CD1c-positive myeloid dendritic cell (primary cell): Measurements from ENCODE around the gene CERS6.
"Not testable (repeated sequence)": the region's sequence is repeated elsewhere in the genome, so short reads cannot be mapped to it uniquely, and the experiment has no call there.

Source experiments
- DNase-seq: peaks from one replicate; pipeline ENCODE4 v3.0.0-alpha.2; 2016; ENCODE audit errors: extremely low spot score

The CERS6 gene

DNA sequence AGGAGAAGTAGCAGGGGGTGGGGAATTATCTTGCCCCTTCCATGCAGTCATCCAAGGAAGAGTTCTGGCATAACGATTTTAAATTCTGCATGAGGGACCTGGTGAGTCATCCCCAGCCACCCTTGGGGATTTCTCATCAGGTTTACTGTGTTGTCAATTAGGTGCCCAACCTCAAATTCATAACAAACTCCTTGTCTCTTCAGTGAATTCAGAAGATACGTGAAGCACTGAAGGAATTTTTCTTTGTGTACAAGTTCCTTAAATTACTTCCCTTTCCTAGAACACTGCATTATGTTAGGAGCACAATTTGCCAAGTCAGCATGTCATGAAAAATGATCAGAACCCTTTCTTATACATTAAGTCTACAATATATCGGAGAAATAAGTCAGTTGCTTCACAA is 275.5 kb downstream of the CERS6 start:
- DNase-seq = peak; percentile 48

DNA sequence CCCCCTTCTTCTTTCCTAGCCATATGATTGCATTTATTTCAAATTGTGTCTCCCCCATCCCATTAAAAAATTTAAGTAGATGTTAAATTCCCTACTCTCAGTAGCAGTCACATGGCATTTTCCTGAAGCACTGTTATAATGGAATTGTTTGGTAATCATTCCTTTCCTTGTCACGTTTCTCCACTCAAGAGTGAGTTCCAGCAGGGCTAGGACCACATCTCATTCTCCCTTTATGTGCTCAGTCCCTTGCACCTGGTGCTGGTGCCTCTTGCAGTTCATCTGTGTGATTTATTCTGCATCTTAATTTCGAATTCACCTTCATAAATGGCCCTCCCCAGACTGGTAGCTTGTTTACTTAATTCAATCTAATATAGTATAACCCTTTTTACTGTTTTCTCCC is 276.0 kb downstream of the CERS6 start:
- no peak for DNase-seq

DNA sequence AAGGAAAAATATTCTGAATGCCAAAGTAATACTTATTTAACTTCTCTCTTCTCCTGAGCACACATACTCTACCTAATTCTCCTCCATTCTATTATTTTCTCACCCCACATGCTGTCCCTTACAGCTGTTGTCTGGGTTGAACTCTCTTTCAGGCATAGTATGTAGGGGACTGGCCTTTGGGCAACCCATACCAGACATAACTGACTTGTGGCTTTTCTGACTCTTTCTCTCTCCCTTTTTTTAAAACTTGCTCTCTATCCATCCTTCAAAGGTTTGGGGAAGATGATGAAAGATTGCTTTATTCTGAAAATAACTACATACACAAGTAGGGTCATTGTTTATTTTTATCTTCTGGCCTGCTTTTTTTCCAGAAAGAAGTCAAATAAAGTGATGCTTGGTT is 276.4 kb downstream of the CERS6 start:
- DNase-seq = no peak

DNA sequence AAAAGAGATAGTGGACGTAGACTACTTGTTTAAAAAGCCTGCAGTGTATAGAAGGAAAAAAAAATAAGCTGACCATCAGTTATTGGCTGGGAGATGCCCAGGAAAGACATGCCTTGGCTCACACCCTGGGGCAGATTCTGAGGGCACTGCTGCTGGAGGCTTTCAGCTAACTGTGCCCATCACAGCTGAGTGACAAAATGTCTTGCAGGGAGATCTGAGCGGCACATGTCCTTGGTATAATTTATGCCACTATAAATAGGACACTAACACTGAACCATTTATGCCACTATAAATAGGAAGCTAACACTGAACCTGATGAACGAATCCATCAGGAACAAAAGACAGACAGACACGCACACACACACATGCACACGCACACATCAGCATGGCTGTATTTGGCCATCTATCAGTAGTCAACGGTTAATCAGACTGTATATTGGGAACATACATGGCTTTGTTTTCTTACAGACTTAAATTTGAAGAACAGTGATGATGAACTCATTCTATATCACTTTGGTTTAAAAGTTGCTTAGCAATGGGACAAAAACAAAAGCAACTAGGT is 278.2 kb downstream of the CERS6 start:
- DNase-seq = no peak

DNA sequence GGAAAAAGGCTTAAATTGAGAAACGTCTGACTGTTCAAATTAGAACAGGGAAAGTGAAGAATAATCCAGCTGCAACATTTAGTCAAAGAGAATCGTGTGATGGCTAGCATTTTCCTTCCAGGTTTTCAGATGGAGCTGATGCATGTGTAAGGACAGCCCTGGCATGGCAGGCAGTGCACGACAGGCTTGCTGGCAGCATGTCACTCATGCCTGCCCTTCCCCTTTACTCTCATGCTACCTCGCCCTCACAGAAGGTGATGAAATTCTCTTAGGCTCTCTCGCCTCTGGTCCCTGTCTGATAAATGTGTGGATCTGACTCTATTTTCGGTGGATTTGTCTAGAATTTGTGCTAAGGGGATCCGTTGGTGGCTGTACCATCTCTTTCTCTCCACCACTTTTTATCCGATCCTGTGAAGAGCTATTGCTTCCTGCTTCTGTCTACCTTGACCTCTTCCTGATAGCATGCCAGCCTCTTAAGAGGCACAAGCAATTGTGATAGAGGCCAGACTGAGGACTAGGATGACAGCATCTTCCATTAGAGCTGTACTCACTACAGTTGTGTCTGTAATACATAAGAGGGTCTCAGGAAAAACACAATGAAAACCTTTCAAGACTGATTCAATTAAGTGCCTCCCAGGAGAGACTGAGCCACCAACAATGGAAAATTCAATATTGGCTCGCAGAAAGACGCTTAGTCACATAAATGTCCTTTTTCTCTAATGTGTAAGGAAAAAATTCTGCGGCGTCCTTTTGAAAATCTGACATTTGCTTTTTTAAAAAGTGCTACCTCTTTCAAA is 280.8 kb downstream of the CERS6 start:
- DNase-seq = no peak

DNA sequence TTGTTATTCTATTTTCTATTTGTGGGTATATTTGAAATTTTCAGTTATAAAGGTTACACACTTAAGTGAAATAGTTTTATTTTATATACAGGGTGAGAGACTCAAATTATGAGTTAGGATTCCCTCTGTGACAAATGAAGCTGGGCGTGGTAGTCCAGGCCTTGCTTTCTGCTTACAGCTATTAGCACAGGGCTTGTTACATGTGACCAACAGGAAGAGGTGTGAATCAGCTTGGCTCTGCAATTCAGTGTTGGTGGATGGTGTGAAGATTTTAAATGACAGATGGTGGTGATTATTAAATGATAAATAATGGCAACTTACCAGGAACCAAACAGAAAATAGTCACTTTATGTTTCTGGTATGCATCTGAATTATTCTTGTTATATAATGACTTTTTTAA is 282.0 kb downstream of the CERS6 start:
- DNase-seq = no peak

DNA sequence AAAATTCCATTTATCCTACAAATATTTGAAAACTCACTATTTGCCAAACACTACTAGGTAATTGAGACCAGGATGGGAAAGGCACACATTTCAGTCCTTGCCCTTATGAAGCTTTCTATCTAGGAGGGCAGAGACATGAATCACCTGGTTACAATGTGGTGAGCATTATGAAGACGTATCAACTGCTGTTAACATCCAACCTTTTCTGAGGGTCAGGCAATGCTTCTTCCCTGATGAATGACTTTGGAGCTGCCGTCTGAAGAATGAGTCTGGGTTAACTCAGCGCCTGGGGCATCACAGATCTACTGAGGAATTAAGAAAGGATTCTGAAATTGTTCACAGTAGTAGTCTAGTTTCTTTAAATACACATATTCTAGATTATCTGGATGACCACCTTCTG is 284.3 kb downstream of the CERS6 start:
- DNase-seq = no peak

DNA sequence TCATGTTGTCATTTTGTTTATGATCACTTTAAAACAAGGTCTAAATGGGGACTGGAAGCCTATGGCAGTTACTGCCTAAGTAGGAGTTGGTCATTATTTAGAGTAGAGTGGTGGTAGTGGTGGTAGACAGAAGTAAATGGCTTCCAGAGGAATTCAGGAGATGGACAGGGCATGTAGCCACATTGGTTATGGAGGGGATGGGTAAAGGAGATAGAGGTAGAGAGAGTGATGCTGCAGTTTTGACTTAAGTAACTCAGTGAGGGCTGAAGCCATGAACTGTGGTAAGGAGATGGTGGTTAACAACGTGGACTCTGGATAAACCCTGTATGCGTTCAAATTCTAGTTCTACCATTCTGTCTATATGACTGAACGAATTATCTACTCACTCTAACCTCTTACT is 284.7 kb downstream of the CERS6 start:
- no peak for DNase-seq

DNA sequence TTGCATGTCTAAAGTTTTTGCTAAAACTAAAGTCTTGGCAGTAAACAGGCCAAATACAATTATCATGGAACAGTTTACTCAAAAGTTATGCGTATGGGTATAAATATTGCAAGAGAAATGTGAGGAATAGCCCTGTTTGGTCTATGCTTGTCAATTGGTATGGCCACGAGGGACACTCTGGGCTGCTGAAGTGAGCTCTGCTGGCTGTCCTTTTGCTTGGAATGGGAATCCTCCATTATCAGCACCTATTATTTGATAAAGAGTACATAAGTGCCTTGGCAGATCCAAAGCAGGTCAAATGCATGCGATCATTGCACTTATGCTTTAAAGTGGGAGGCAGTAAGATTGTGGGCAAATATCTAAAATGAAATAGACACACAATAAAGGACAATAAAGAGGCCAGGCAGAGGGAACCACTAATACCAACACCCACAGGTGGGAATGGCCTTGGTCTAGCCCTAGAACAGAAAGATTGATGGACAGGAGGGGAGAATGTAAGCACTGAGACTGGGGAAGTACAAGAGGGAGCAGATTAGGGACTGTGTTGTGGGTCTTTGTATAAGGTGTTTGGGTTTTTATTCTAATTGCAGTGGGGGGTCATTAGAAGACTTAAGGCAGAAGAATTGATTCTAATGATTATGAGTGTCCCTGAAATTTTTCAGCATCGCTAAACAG is 286.3 kb downstream of the CERS6 start:
- DNase-seq = no peak

DNA sequence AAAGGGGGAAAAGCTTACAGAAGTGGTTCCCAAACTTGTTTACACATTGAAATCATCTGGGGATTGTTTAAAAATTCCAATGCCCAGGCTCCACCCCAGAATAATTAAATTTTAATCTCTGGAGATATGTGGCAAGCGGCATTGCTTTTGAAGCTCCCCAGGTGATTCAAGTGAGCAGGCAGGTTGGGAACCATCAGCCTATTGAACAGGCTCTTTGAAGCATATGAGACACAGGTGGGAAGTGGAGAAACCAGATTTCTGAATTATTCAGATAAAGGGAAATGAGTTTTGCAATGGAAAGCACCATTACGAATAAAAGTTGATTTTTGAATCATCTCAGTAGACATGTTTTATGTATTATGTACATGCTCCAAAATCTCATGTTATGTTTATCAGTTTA is 288.8 kb downstream of the CERS6 start:
- no peak for DNase-seq

DNA sequence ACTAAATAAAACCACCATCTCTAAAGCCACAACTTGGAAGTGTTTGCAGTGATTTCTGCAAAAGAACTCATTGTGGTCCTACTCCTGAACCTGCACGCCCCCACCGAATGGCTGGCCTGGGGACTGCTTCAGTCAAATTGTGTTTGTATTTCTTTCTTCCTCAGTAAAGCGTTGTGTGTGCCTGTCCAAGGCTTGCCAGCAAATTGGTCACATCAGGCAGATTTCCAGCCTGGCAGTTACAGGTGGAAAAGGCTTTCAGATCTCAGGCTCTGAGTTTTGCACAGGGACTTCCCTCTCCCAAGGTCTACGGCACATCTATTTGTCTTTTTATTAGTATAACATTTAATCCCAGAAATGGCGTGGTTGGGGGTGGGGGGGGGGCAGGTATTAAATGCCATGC is 292.4 kb downstream of the CERS6 start:
- no peak for DNase-seq

DNA sequence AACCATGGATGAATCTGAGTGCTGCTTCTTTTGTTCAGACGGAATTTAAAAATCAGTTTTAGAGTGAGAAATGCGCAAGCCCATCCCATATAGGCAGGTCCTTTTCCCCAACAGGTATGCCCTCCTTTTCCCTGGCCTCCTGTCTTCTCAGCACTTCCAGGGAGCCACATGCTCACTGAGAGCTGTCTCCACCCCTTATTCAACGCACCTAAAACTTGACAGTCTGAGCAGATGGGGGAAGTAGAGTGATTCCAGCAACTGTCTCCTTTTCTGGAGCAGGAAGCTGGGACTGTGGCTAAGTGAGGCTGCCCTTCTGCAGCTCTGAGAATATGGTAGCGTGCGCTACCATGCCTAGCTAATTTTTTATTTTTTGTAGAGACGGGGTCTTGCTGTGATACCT is 293.2 kb downstream of the CERS6 start:
- DNase-seq = no peak

DNA sequence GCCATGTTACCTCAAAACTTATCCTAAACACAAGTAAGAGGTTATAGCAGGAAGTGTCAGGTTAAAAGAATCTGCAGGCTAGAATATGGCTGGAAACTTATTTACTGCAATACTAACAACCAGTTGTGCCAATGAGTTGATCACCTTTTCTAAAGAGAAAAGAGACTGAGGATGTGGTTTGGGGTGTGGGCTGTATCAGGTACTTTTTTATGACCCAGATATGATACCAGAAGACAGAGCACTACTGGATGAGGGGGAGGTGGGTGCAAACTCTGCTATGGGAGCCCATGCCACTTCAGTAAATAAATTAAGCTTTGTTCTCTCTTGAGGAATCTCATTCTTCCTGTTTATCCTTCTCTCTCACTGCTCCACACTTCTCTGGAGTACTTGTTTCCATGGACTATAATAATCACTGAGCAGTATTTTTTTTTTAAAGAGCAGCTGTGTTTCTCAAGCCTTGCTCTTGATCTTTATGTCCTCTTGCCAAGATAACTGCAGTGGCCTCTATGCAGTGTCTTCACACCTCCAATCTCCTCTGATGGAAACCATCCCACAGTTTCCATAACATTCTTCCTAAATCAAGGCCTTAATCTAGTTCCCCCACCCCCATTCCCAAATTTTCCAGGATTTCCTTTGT is 295.1 kb downstream of the CERS6 start:
- DNase-seq = peak; percentile 2

DNA sequence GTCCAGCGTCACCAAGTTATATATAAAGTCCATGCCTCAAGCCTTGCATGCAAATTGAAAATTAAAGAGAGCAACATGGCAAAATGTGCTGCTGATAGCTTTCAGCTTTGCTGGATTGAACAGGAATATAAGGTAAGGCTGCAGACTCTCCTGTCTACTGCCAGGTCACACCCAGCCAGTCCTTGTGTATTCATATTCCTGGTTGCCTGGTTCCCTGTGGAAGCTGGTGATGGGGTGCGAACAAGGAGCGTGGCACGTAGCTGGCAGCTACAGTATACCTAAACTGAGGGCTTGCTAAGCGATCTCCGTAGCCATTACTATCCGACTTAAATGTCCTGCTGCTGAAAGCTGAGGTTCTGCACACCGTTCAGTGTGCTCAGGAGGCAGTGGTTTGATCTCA is 296.3 kb downstream of the CERS6 start:
- DNase-seq = no peak

DNA sequence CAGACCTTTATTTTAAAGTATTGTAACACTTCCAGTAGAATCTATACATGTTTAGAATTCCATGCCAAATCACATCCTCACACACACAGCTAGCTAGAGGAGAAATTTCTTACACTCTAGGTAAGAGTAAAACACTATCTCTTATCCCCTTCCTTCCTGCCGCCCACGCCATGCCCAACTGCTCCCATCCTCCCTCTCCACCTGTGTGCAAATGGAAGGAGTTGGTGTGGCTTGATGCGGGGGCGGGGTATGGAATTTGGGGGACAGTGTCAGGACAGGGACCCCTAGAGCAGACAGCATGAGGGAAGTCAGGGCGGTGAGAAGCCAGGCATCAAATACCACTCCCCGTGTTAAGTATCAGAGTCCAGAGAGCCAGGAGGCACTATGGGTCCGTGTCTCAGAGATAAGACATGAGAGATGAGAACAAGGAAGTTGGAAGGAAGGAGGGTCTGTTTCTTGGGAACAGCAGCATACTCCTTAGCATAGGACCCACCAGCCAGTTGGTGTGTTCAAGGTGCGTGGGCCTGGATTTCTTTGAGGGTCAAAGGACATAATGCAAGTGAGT is 297.8 kb downstream of the CERS6 start:
- no peak for DNase-seq

DNA sequence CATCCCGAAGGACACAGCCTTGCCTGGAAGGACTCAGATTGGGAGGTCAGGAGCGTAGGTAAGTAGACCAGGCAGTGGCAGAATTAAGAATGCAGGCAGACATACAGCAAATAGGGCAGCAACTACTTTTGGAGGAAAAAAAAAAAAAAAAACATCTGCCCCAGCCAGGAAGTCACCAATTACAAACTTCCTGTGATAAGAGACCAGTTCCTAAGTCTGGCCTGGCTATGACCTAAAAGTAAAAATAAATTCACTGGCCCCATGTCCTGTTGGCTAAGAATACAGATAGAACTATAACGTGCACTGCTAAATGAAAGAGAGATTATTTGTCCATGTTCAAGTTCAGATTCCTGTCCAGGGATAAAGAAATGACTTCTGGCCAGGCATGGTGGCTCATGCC is 301.2 kb downstream of the CERS6 start:
- DNase-seq = no peak

DNA sequence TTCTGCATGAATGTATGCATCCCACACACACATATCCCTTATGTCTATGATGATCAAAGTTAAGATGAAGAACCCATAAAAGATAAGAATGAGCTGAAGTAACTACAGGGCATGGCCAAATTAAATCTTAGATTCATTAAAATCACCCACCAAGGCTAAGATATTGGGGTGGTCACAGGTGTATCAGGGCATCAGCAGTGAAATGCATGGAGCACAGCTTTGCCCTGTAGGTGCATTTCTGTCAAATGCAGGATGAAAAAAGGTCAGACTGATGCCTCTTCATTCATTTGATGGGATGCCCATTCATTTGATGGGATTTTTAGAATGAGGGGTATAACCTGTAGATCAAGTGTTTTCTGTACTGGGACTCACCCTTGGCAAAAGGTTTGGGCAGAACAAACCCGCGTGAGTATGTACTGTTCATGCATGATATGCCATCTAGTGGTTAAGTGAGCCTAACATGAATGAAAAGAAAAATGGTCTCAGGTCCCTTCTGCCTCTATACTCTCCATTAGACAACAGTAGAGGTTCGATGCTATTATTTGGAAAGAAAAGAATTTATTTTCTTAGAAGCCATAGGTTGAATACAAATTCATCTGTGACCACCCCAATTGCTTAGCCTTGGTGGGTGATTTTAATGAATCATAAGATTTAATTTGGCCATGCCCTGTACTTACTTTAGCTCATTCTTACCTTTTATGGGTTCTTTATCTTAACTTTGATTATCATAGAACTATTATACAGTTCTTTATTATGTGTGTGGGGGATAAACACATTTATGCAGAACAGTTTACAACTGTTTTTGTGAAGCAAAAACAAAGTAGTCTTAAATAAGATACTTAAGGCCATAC is 303.1 kb downstream of the CERS6 start:
- DNase-seq = peak; percentile 33

DNA sequence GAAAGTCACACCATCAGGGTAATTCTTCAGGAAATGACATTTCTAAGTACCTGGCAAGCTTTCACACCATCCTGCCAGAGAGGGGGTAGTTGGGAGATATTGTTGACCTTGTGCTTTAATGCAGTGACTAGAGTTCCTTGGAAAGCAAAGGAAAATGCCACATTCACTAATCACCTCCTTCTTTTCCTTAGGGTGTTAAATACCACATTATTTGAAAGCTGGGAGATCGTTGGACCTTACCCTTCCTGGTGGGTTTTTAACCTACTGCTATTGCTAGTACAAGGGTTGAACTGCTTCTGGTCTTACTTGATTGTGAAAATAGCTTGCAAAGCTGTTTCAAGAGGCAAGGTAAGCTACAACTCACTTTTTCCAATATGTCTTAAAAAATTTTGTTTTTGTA is 309.3 kb downstream of the CERS6 start:
- DNase-seq = no peak

DNA sequence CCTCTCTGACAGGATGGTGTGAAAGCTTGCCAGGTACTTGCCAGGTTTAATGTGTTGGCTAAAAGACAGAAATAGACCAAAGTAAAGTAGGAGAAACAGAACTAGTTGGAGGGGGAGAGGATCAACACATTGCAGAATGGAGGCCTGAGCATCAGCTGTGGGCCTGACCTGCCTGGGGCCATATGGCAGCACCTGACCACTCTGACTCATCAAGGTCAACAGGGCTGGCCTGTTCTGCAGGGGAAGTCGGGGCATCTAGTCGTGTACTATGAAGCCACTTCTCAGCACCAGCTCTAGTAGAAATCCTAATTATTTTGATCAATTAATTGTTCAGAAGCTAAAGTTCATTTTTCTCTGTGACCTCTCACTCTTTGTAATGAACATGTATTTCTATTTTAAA is 310.5 kb downstream of the CERS6 start:
- DNase-seq = no peak

DNA sequence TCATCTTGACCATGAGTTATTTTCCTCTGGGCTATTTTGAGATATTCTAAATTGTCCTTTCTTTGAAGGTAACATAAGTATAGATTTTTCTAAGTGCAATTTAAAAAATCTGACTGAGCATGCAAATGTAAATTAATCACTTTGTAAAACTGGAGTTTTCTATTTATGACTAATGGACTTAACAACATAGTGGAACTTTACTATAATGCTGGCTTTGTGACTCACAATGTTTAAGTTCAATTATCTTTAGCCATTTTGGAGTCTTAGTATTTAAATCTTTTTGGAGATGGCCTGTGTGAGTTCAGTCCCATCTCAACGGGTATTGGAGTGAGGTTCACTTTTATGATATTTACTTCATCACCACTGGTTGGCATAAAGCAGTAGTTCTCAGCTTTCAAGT is 311.2 kb downstream of the CERS6 start:
- no peak for DNase-seq

DNA sequence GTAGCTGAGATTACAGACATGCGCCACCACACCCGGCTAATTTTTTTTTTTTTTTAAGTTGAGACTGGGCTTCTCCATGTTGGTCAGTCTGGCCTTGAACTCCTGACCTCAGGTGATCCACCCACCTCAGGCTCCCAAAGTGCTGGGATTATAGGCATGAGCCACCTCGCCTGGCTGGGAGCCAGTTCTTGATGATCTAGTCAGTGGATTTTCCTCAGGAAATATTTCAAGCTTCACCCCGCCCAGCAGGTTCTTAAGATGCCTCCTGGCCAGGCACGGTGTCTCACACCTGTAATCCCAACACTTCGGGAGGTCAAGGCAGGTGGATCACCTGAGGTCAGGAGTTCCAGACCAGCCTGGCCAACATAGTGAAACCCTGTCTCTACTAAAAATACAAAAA is 312.3 kb downstream of the CERS6 start:
- DNase-seq = not testable (repeated sequence)

DNA sequence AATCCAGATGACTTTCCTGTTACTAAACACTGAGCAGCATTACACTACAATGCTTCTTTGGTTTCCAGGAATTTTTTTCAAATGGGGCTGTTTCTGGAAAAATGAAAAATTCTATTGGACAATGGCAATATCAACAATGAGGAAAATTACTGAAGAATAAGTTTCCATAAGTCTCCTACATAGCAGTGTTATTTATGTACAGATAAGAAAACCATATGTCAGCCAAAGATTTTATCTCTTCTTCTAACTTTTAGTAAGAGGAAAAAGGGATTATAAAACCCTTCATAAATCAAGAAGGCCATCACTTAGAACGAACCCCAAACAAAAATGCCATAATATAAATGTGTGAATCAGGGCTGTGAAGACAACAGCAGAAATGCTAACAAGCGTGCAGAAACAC is 314.7 kb downstream of the CERS6 start:
- DNase-seq = no peak
